ENCODE data around the gene CARHSP1.
"Not testable (repeated sequence)": the region's sequence is repeated elsewhere in the genome, so short reads cannot be mapped to it uniquely, and the experiment has no call there.

CARHSP1 gene

GRCh38 chr16:8878523-8878911 lies 9.7 kb upstream of the CARHSP1 start:
- no peak overlapping the region for H3K4me3 ChIP-seq (ENCODE audit: low read depth, low read length)
- TF ChIP-seq CTCF (IDR thresholded peaks at IDR 0.05; ENCODE audit: borderline replicate concordance, insufficient read depth, low read depth, low read length): no peak

GRCh38 chr16:8877894-8878522 lies 9.2 kb upstream of the CARHSP1 start:
- H3K4me3 ChIP-seq (ENCODE audit: low read depth, low read length): no peak overlapping the region
- TF ChIP-seq CTCF (IDR thresholded peaks at IDR 0.05; ENCODE audit: borderline replicate concordance, insufficient read depth, low read depth, low read length): no peak

- H3K4me3 ChIP-seq (ENCODE audit: low read depth, low read length): not testable (repeated sequence)
Measured at GRCh38 chr16:8875317-8875716, 6.5 kb upstream of the CARHSP1 start.

GRCh38 chr16:8874388-8874787 lies 5.6 kb upstream of the CARHSP1 start:
- TF ChIP-seq CTCF (IDR thresholded peaks at IDR 0.05; ENCODE audit: borderline replicate concordance, insufficient read depth, low read depth, low read length): no peak
- H3K4me3 ChIP-seq (ENCODE audit: low read depth, low read length): no peak overlapping the region

- H3K4me3 ChIP-seq (ENCODE audit: low read depth, low read length): not testable (repeated sequence)
Measured at GRCh38 chr16:8873866-8874195, 5.0 kb upstream of the CARHSP1 start.

- TF ChIP-seq CTCF (IDR thresholded peaks at IDR 0.05; ENCODE audit: borderline replicate concordance, insufficient read depth, low read depth, low read length): peak; percentile 17; the same call in 1 of the 2 replicates
Measured at GRCh38 chr16:8872967-8873865, 4.4 kb upstream of the CARHSP1 start.

GRCh38 chr16:8872071-8872470 lies 3.3 kb upstream of the CARHSP1 start:
- no peak overlapping the region for H3K4me3 ChIP-seq (ENCODE audit: low read depth, low read length)
- TF ChIP-seq CTCF (IDR thresholded peaks at IDR 0.05; ENCODE audit: borderline replicate concordance, insufficient read depth, low read depth, low read length): no peak

More at GRCh38 chr16:8872967-8873865, 4.4 kb upstream of the CARHSP1 start:
- H3K4me3 ChIP-seq (ENCODE audit: low read depth, low read length): no peak overlapping the region

- H3K4me3 ChIP-seq (ENCODE audit: low read depth, low read length): not testable (repeated sequence)
Measured at GRCh38 chr16:8869988-8870241, 1.1 kb upstream of the CARHSP1 start.

All from GM12875 (cell line).